Uterus (tissue), 2 donors: ENCODE measurements around the gene ECM2.

Experiments
- POLR2A ChIP-seq, 2 donors: fragments of 450-650 bp; IDR thresholded peaks; one replicate each; pipeline ENCODE4 v1.6.1; 2016; ENCODE audit warnings: antibody characterized with exemption in 2 of 2, mild to moderate bottlenecking in 1 of 2, moderate library complexity in 1 of 2
- TF ChIP-seq, protein P1 (sequence below), 4 experiments: fragments of 200-600 bp in 2 of 4; fragments of 450-650 bp in 2 of 4; sonication (generic) in 2 of 4; IDR thresholded peaks; one replicate each; pipeline ENCODE4 v1.5.1; 2016 to 2019; ENCODE audit warnings: antibody characterized with exemption in 4 of 4, mild to moderate bottlenecking in 2 of 4, moderate library complexity in 1 of 4

GRCh38 chr9:92522983-92523970 lies 12.5 kb downstream of the ECM2 start:
- TF ChIP-seq, protein P1, sequence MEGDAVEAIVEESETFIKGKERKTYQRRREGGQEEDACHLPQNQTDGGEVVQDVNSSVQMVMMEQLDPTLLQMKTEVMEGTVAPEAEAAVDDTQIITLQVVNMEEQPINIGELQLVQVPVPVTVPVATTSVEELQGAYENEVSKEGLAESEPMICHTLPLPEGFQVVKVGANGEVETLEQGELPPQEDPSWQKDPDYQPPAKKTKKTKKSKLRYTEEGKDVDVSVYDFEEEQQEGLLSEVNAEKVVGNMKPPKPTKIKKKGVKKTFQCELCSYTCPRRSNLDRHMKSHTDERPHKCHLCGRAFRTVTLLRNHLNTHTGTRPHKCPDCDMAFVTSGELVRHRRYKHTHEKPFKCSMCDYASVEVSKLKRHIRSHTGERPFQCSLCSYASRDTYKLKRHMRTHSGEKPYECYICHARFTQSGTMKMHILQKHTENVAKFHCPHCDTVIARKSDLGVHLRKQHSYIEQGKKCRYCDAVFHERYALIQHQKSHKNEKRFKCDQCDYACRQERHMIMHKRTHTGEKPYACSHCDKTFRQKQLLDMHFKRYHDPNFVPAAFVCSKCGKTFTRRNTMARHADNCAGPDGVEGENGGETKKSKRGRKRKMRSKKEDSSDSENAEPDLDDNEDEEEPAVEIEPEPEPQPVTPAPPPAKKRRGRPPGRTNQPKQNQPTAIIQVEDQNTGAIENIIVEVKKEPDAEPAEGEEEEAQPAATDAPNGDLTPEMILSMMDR (IDR thresholded peaks at IDR 0.05), result no peak
- no peak for TF ChIP-seq POLR2A (IDR thresholded peaks at IDR 0.05)
